ENCODE results near the gene LRRC1.

The LRRC1 gene

DNA sequence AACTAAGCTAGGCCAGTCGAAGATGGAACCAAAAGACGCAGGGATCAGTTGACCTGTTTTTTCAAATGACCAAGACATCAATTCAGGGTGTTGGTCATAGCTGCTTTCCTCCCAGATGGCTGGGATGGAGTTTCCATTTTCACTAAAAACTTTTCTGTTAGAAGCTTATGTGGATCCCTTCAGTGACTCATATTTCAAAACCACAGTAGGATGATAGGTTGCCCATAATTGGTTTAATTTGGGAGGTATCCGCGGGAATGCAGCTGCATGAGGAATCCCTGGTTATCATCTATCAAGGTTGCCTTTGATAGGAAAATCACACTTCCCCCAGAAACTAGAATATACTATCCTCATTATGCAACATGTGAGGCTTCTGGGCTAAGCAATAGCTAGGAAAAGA, 165.5 kb downstream of the LRRC1 start:
- H4K91ac ChIP-seq (ENCODE audit: low read length): no peak overlapping the region
- 86% methylated on average over 2 of the region's 4 CpGs for WGBS
- H3K23ac ChIP-seq (ENCODE audit: low read length in 2 of 2): no peak overlapping the region
- no peak overlapping the region for H3K4me2 ChIP-seq (ENCODE audit: low read length, poor library complexity, severe bottlenecking)
- peak overlapping the region in 1 of 2 experiments; percentile 21 for H3K18ac ChIP-seq (ENCODE audit: low read depth in 1 of 2, low read length in 2 of 2)
- no peak overlapping the region for H2BK15ac ChIP-seq (ENCODE audit: low read depth, poor library complexity, severe bottlenecking)
- H4K8ac ChIP-seq (ENCODE audit: low read length): no peak overlapping the region
- H3K9me3 ChIP-seq (ENCODE audit: control insufficient read depth, low read length): no peaks in the 10 kb centered on the region
- no peak overlapping the region for H2BK120ac ChIP-seq (ENCODE audit: low read depth, low read length)
- peaks cover 0 to 14% of the 10 kb centered on the region in 2 experiments for H3K27me3 ChIP-seq (ENCODE audit: control insufficient read depth in 1 of 2, insufficient read depth in 1 of 2, low read length in 2 of 2)
- no peaks in the 10 kb centered on the region for H3K79me1 ChIP-seq (replicated peaks; ENCODE audit: low read length, poor library complexity, severe bottlenecking)
- no peak overlapping the region for H3K4ac ChIP-seq (ENCODE audit: low read depth in 1 of 2, low read length in 2 of 2)
- no peak overlapping the region for H3K4me3 ChIP-seq (ENCODE audit: insufficient read depth in 1 of 2, low read depth in 1 of 2, low read length in 2 of 2)
- no peak overlapping the region for H2BK12ac ChIP-seq (ENCODE audit: low read length in 2 of 2)
- no peaks in the 10 kb centered on the region for H3K36me3 ChIP-seq (ENCODE audit: control insufficient read depth in 1 of 2, insufficient read depth in 2 of 2, low read depth in 1 of 2, low read length in 2 of 2)
- H3K4me1 ChIP-seq (ENCODE audit: control insufficient read depth, insufficient read depth, low read depth, low read length): peaks cover 5% of the 10 kb centered on the region
- peak; percentile 34 for DNase-seq
- no peak overlapping the region for H2AFZ ChIP-seq (ENCODE audit: low read depth, low read length)
- peak overlapping the region; percentile 99 for H2AK5ac ChIP-seq (ENCODE audit: low read length, severe bottlenecking)
- no peak overlapping the region for H2BK5ac ChIP-seq (ENCODE audit: low read depth, low read length, poor library complexity, severe bottlenecking)
- peak overlapping the region; percentile 40 for H3K27ac ChIP-seq (ENCODE audit: low read length, poor library complexity, severe bottlenecking)
- no peak overlapping the region for H3K9ac ChIP-seq (ENCODE audit: low read length)
- H3K14ac ChIP-seq (ENCODE audit: low read length in 2 of 2): no peak overlapping the region

DNA sequence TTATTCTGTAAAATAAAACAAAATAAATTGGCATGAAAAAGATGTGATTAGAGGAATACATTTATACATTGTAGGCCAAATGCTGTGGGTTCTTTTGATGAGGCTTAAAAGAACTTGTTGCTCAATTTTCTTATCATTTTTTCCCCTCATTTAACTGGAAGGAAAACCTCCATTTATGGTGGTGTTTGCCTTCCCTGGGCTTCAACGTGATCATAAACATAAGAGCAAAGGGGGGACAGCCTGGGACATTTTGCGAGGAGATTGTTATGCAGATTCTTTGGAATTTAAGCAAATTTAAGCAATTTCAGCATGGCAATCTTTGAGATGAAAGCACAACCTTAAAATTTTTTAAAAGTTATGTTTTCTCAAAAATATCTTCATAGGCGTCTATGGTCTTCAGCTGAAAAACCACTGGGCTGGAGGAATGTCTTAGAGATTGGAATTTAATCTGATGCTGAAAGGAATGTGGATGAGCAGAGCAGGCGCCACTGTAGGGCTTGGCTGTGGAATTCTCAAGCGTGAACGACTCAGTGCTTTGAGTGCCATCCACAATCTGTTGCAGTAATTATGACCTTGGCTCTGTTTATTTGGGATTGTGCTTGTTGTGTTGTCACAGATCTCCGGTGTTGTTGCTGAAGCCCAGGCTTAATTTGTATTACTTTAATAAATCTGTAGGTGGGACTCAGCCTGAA, 167.0 kb downstream of the LRRC1 start:
- Histone ChIP-seq H3K9ac (ENCODE audit: low read length) (no peak overlapping the region), H3K79me1 (replicated peaks; ENCODE audit: low read length, poor library complexity, severe bottlenecking) (no peaks in the 10 kb centered on the region), H3K4ac (ENCODE audit: low read depth in 1 of 2, low read length in 2 of 2) (no peak overlapping the region), H2BK120ac (ENCODE audit: low read depth, low read length) (no peak overlapping the region), H3K36me3 (ENCODE audit: control insufficient read depth in 1 of 2, insufficient read depth in 2 of 2, low read depth in 1 of 2, low read length in 2 of 2) (no peaks in the 10 kb centered on the region), H2AK5ac (ENCODE audit: low read length, severe bottlenecking) (no peak overlapping the region), H2BK15ac (ENCODE audit: low read depth, poor library complexity, severe bottlenecking) (no peak overlapping the region), H4K91ac (ENCODE audit: low read length) (no peak overlapping the region), H3K27me3 (ENCODE audit: control insufficient read depth in 1 of 2, insufficient read depth in 1 of 2, low read length in 2 of 2) (peaks cover 0 to 7% of the 10 kb centered on the region in 2 experiments), H3K27ac (ENCODE audit: low read length, poor library complexity, severe bottlenecking) (peak overlapping the region; percentile 77), H3K23ac (ENCODE audit: low read length in 2 of 2) (no peak overlapping the region), H2BK12ac (ENCODE audit: low read length in 2 of 2) (no peak overlapping the region), H2BK5ac (ENCODE audit: low read depth, low read length, poor library complexity, severe bottlenecking) (no peak overlapping the region), H3K4me2 (ENCODE audit: low read length, poor library complexity, severe bottlenecking) (no peak overlapping the region), H3K4me3 (ENCODE audit: insufficient read depth in 1 of 2, low read depth in 1 of 2, low read length in 2 of 2) (no peak overlapping the region), H3K4me1 (ENCODE audit: control insufficient read depth, insufficient read depth, low read depth, low read length) (peaks cover 2% of the 10 kb centered on the region), H3K18ac (ENCODE audit: low read depth in 1 of 2, low read length in 2 of 2) (no peak overlapping the region), H2AFZ (ENCODE audit: low read depth, low read length) (no peak overlapping the region), H3K14ac (ENCODE audit: low read length in 2 of 2) (no peak overlapping the region), H3K9me3 (ENCODE audit: control insufficient read depth, low read length) (no peaks in the 10 kb centered on the region), H4K8ac (ENCODE audit: low read length) (no peak overlapping the region)
- DNase-seq: peak; percentile 40
- WGBS: 24% methylated on average over 4 of the region's 7 CpGs

DNA sequence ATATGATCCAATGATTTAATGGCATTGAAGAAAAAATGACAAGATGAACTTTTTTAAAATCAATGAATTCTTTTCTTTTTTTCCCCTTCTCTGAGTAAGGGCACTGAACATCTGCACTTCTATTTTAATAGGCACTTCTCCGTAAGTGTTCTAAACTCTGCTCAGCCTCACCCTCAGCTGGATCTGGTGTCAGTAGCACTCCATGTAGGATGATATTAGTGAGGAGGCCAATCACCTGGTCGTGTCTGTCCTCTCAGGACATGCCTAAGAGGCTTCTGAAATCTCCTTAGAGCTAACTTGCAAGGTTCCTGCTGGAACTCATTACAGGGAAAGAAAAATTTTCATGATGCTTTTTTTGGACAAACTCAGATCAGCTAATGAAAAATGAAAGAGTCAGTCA, 167.8 kb downstream of the LRRC1 start:
- Histone ChIP-seq H3K27ac (ENCODE audit: low read length, poor library complexity, severe bottlenecking) (no peak overlapping the region), H4K8ac (ENCODE audit: low read length) (no peak overlapping the region), H2BK5ac (ENCODE audit: low read depth, low read length, poor library complexity, severe bottlenecking) (no peak overlapping the region), H2AFZ (ENCODE audit: low read depth, low read length) (no peak overlapping the region), H3K18ac (ENCODE audit: low read depth in 1 of 2, low read length in 2 of 2) (no peak overlapping the region), H3K4me2 (ENCODE audit: low read length, poor library complexity, severe bottlenecking) (no peak overlapping the region), H3K36me3 (ENCODE audit: control insufficient read depth in 1 of 2, insufficient read depth in 2 of 2, low read depth in 1 of 2, low read length in 2 of 2) (no peaks in the 10 kb centered on the region), H2BK15ac (ENCODE audit: low read depth, poor library complexity, severe bottlenecking) (no peak overlapping the region), H3K4me1 (ENCODE audit: control insufficient read depth, insufficient read depth, low read depth, low read length) (peaks cover 2% of the 10 kb centered on the region), H3K79me1 (replicated peaks; ENCODE audit: low read length, poor library complexity, severe bottlenecking) (no peaks in the 10 kb centered on the region), H2BK12ac (ENCODE audit: low read length in 2 of 2) (no peak overlapping the region), H3K14ac (ENCODE audit: low read length in 2 of 2) (no peak overlapping the region), H3K4me3 (ENCODE audit: insufficient read depth in 1 of 2, low read depth in 1 of 2, low read length in 2 of 2) (no peak overlapping the region), H2BK120ac (ENCODE audit: low read depth, low read length) (no peak overlapping the region), H2AK5ac (ENCODE audit: low read length, severe bottlenecking) (peak overlapping the region; percentile 49), H3K4ac (ENCODE audit: low read depth in 1 of 2, low read length in 2 of 2) (no peak overlapping the region), H3K9me3 (ENCODE audit: control insufficient read depth, low read length) (no peaks in the 10 kb centered on the region), H4K91ac (ENCODE audit: low read length) (no peak overlapping the region), H3K27me3 (ENCODE audit: control insufficient read depth in 1 of 2, insufficient read depth in 1 of 2, low read length in 2 of 2) (no peaks in the 10 kb centered on the region), H3K9ac (ENCODE audit: low read length) (no peak overlapping the region), H3K23ac (ENCODE audit: low read length in 2 of 2) (no peak overlapping the region)
- DNase-seq: no peak
- 80% methylated on average over 2 of the region's 2 CpGs for WGBS

DNA sequence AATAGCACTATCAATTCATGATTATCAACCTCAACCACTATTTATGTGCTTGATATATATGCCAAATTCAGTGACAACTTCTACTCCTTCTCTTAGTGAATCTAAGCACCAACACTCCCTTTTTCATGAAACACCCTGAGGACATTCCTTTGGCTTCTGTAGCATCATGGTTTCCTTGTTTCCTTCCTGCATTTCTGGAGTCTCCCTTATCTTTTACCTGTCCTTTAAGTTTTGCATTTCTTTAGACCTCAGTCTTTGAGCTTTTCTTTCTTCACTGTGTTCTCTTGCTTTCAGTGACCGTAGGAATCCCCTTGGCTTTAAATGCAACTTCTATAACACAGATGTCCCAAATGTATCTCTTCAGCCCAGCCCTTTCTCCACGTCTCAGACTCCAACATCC, 172.6 kb downstream of the LRRC1 start:
- Histone ChIP-seq H4K8ac (ENCODE audit: low read length) (no peak overlapping the region), H3K18ac (ENCODE audit: low read depth in 1 of 2, low read length in 2 of 2) (no peak overlapping the region), H3K27me3 (ENCODE audit: control insufficient read depth in 1 of 2, insufficient read depth in 1 of 2, low read length in 2 of 2) (no peaks in the 10 kb centered on the region), H3K4ac (ENCODE audit: low read depth in 1 of 2, low read length in 2 of 2) (no peak overlapping the region), H2BK120ac (ENCODE audit: low read depth, low read length) (no peak overlapping the region), H2BK12ac (ENCODE audit: low read length in 2 of 2) (no peak overlapping the region), H4K91ac (ENCODE audit: low read length) (no peak overlapping the region), H3K23ac (ENCODE audit: low read length in 2 of 2) (no peak overlapping the region), H3K4me1 (ENCODE audit: control insufficient read depth, insufficient read depth, low read depth, low read length) (no peaks in the 10 kb centered on the region), H2AK5ac (ENCODE audit: low read length, severe bottlenecking) (no peak overlapping the region), H3K27ac (ENCODE audit: low read length, poor library complexity, severe bottlenecking) (no peak overlapping the region), H3K79me1 (replicated peaks; ENCODE audit: low read length, poor library complexity, severe bottlenecking) (no peaks in the 10 kb centered on the region), H3K14ac (ENCODE audit: low read length in 2 of 2) (no peak overlapping the region), H2AFZ (ENCODE audit: low read depth, low read length) (no peak overlapping the region), H3K9me3 (ENCODE audit: control insufficient read depth, low read length) (no peaks in the 10 kb centered on the region), H3K9ac (ENCODE audit: low read length) (no peak overlapping the region), H2BK15ac (ENCODE audit: low read depth, poor library complexity, severe bottlenecking) (no peak overlapping the region), H3K4me3 (ENCODE audit: insufficient read depth in 1 of 2, low read depth in 1 of 2, low read length in 2 of 2) (no peak overlapping the region), H3K36me3 (ENCODE audit: control insufficient read depth in 1 of 2, insufficient read depth in 2 of 2, low read depth in 1 of 2, low read length in 2 of 2) (no peaks in the 10 kb centered on the region), H3K4me2 (ENCODE audit: low read length, poor library complexity, severe bottlenecking) (no peak overlapping the region), H2BK5ac (ENCODE audit: low read depth, low read length, poor library complexity, severe bottlenecking) (no peak overlapping the region)
- DNase-seq: no peak
- WGBS: 88% methylated on average over 2 of the region's 2 CpGs
